HL-60 (cell line): Measurements from ENCODE around the gene C14orf93.

Experiments
- REST ChIP-seq: IDR thresholded peaks from 2 replicates; pipeline ENCODE4 v1.6.1; 2012; ENCODE audit warnings: low read depth; ENCODE audit not compliant: insufficient replicate concordance
- TF ChIP-seq, protein P1 (sequence below): IDR thresholded peaks from one replicate; pipeline ENCODE4 v1.5.1; 2011; ENCODE audit warnings: low read length, control low read depth, inconsistent platforms; ENCODE audit not compliant: insufficient read depth

GRCh38 chr14:22987291-22987690 is 22.7 kb downstream of the C14orf93 start:
- TF ChIP-seq, protein P1, sequence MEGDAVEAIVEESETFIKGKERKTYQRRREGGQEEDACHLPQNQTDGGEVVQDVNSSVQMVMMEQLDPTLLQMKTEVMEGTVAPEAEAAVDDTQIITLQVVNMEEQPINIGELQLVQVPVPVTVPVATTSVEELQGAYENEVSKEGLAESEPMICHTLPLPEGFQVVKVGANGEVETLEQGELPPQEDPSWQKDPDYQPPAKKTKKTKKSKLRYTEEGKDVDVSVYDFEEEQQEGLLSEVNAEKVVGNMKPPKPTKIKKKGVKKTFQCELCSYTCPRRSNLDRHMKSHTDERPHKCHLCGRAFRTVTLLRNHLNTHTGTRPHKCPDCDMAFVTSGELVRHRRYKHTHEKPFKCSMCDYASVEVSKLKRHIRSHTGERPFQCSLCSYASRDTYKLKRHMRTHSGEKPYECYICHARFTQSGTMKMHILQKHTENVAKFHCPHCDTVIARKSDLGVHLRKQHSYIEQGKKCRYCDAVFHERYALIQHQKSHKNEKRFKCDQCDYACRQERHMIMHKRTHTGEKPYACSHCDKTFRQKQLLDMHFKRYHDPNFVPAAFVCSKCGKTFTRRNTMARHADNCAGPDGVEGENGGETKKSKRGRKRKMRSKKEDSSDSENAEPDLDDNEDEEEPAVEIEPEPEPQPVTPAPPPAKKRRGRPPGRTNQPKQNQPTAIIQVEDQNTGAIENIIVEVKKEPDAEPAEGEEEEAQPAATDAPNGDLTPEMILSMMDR = no peak
- no peak for TF ChIP-seq REST
